HepG2 (cell line): ENCODE results near the gene CDC26. TPM values are rescaled to one million over a fixed set of nuclear protein-coding genes. Genes with fewer than 3 reads are reported as not detected.

Experiments
- ATAC-seq: fragments of 200-7000 bp; cut with Tn5 transposase; 3 replicates; pipeline ENCODE4 v1.9.1; 2020; ENCODE audit warnings: mild to moderate bottlenecking, moderate library complexity
- BruUV-seq: library from RNA; stranded (reverse); fragments of 400-500 nt; replicated peaks from 2 replicates; lab custom pipeline; 2021; lab: Mats Ljungman, UMichigan
- CTCF ChIA-PET: fragments of 300-600 bp; formaldehyde crosslinking; extraction: SDS; loops from one replicate; lab custom pipeline; 2021; ENCODE audit warnings: low total read pairs, inconsistent platforms, low intra/inter-chr PET ratio; lab: Yijun Ruan, JAX
- POLR2A ChIA-PET: fragments of 350-600 bp; sonication (Branson Sonifier 250); formaldehyde crosslinking; loops from one replicate; lab custom pipeline; 2020; ENCODE audit warnings: antibody characterized with exemption, inconsistent platforms; lab: Yijun Ruan, JAX
- DNase-seq: peaks from one replicate; pipeline ENCODE4 v3.0.0-alpha.2; 2015; ENCODE audit warnings: low spot score
- FAIRE-seq: peaks from 3 replicates; lab custom pipeline; 2011; peaks lifted over from hg19 to GRCh38; lab: Jason Lieb, UNC
- H2AFZ ChIP-seq: one replicate; pipeline ENCODE4 v1.6.1; 2011; ENCODE audit warnings: low read length, inconsistent platforms
- H3K27ac ChIP-seq: fragments of 300-600 bp; 3 replicates; pipeline ENCODE4 v1.8.0; 2011; ENCODE audit warnings: mixed run types, mild to moderate bottlenecking, mixed read lengths, low read length, inconsistent platforms; ENCODE audit not compliant: insufficient read depth; ENCODE audit errors: extremely low read length
- H3K27me3 ChIP-seq, 2 experiments: fragments of 200-600 bp in 1 of 2; 2 replicates in 1 of 2; 3 replicates in 1 of 2; pipeline versions ENCODE4 v1.6.0 to v1.8.0; 2011; ENCODE audit warnings: low read length in 2 of 2, mild to moderate bottlenecking in 2 of 2, moderate library complexity in 2 of 2, inconsistent platforms in 1 of 2; ENCODE audit not compliant: insufficient read depth in 2 of 2, control insufficient read depth in 1 of 2
- H3K36me3 ChIP-seq, 2 experiments: fragments of 200-600 bp in 1 of 2; replicated peaks in 1 of 2; 2 replicates in 1 of 2; 3 replicates in 1 of 2; pipeline versions ENCODE4 v1.5.1 to v1.8.0; 2011; ENCODE audit warnings: low read length in 2 of 2, inconsistent platforms in 1 of 2; ENCODE audit not compliant: insufficient read depth in 2 of 2, control insufficient read depth in 1 of 2
- H3K4me1 ChIP-seq: 2 replicates; pipeline ENCODE4 v1.5.1; 2012; ENCODE audit warnings: low read length, inconsistent platforms; ENCODE audit not compliant: insufficient read depth
- H3K4me2 ChIP-seq: 2 replicates; pipeline ENCODE4 v1.6.0; 2011; ENCODE audit warnings: low read depth, low read length, inconsistent platforms
- H3K4me3 ChIP-seq, 3 experiments: fragments of 200-600 bp in 1 of 3; sonication (generic), shearing (Covaris generic) in 1 of 3; replicated peaks in 1 of 3; 2 replicates each; pipeline ENCODE4 v1.5.1; 2011 to 2016; ENCODE audit warnings: low read length in 3 of 3, inconsistent platforms in 2 of 3, low read depth in 2 of 3, mild to moderate bottlenecking in 2 of 3, control low read depth in 1 of 3, mixed read lengths in 1 of 3; ENCODE audit not compliant: insufficient read depth in 1 of 3
- H3K79me2 ChIP-seq: one replicate; pipeline ENCODE4 v1.6.1; 2011; ENCODE audit warnings: low read length, inconsistent platforms; ENCODE audit not compliant: insufficient read depth
- H3K9ac ChIP-seq: 2 replicates; pipeline ENCODE4 v1.6.0; 2011; ENCODE audit warnings: mild to moderate bottlenecking, low read depth, low read length, inconsistent platforms; ENCODE audit not compliant: insufficient read depth
- H3K9me3 ChIP-seq: 2 replicates; pipeline ENCODE4 v1.5.1; 2012; ENCODE audit warnings: mild to moderate bottlenecking, low read length
- H4K20me1 ChIP-seq: 2 replicates; pipeline ENCODE4 v1.6.0; 2011; ENCODE audit warnings: inconsistent platforms, mild to moderate bottlenecking, low read length, moderate library complexity; ENCODE audit not compliant: insufficient read depth
- DMAP1 ChIP-seq: IDR thresholded peaks from 2 replicates; pipeline ENCODE4 v1.6.1; 2016
- THAP8 ChIP-seq: sonication (generic); formaldehyde crosslinking; IDR thresholded peaks from 2 replicates; pipeline ENCODE4 v1.5.1; 2020; ENCODE audit warnings: missing genetic modification reagents, mild to moderate bottlenecking, borderline replicate concordance
- whole genome bisulfite sequencing: methylation state at CpG from one replicate; pipeline ENCODE4 v1.1.6; 2017; ENCODE audit warnings: low lambda C conversion rate; 5-methylcytosine and 5-hydroxymethylcytosine counted together
- in situ Hi-C: cut with HindIII; loops from 2 replicates; pipeline ENCODE4 v1.10.0; 2017; ENCODE audit warnings: low pct_unique_long_range_greater_than_20kb; ENCODE audit not compliant: extremely low pct_ligation_motif_present
- intact Hi-C: fragments of 100-400 bp; cut with micrococcal nuclease; formaldehyde crosslinking; loops from one replicate; pipeline ENCODE4 v1.10.0; 2022; ENCODE audit not compliant: unreplicated experiment
- polyA plus RNA-seq, 8 experiments: library from polyadenylated mRNA; depleted of rRNA in 3 of 8; stranded (reverse) in 7 of 8; unstranded in 1 of 8; fragments of >200 nt; fragmentation: Illumina TruSeq in 4 of 8; extraction: Trizol in 4 of 8; gene quantifications; 2 replicates each; pipeline versions ENCODE4 v1.2.1 to v1.2.3, GENCODE V29; 2011 to 2016; ENCODE audit warnings: low read depth in 4 of 8, missing spikeins in 1 of 8, mixed read lengths in 1 of 8; ENCODE audit not compliant: insufficient read depth in 1 of 8
- total RNA-seq, 5 experiments: library from RNA; depleted of rRNA; stranded (reverse); fragments of >200 nt; fragmentation: Illumina TruSeq; extraction: Trizol; gene quantifications; 2 replicates each; pipeline ENCODE4 v1.2.3, GENCODE V29; 2016; ENCODE audit warnings: low read depth in 1 of 5
- TF ChIP-seq, protein P1 (sequence below): sonication (generic); formaldehyde crosslinking; IDR thresholded peaks from 2 replicates; pipeline ENCODE4 v1.4.0; 2020; ENCODE audit warnings: missing genetic modification reagents, borderline replicate concordance

CDC26 gene
- total and polyA plus RNA-seq, 2 of the 13 experiments (the other 11 are each of a cell fraction or from before 2014, with no cell fraction given): 26.6 to 57.9 TPM

- Histone ChIP-seq H3K4me2 (no peak overlapping the region), H3K27me3 (no peaks in the 10 kb centered on the region; a peak in 1 of 5 replicates), H3K9ac (no peak overlapping the region), H3K4me1 (peaks cover 30% of the 10 kb centered on the region), H2AFZ (no peak overlapping the region), H3K27ac (no peak overlapping the region), H3K36me3 (no peaks in the 10 kb centered on the region; a peak in 1 of 5 replicates), H3K4me3 (no peak overlapping the region), H4K20me1 (no peaks in the 10 kb centered on the region), H3K9me3 (no peaks in the 10 kb centered on the region), H3K79me2 (no peaks in the 10 kb centered on the region)
- FAIRE-seq (no peak), DNase-seq (no peak), ATAC-seq (no peak)
- WGBS: 84% methylated on average over 6 of the region's 15 CpGs
- intact Hi-C loops (no loop called here), in situ Hi-C loops (no loop called here)
- no peak for TF ChIP-seq THAP8 (CRISPR knock-in tag)
- CTCF ChIA-PET: no interaction called here
- POLR2A ChIA-PET: no interaction called here
- BruUV-seq: no TSS peak
Observed at GRCh38 chr9:113298924-113299770, 23.8 kb upstream of the CDC26 start.

DNA sequence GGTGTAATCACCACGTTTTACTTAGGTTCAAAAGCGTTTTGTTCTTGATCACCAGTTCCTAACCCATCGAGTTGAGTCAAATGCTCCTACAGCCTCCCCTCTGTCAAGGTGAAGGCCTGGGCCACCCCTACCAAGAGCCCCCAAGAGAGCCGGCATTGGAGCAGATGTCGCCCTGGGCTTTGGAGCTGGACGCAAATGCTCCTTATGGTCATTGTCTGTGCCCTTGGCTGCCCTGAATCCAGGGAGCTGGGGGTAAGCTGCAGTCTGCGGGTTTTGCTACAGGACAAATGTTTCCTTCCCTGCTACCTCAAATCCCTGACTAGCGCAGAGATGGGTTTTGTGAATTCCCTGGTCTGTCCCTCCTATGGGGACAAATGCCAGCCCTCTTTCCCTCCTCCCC lies 22.9 kb upstream of the CDC26 start:
- in situ Hi-C loops: no loop called here
- Histone ChIP-seq H3K4me2 (no peak overlapping the region), H3K36me3 (peaks cover under 1 to 3% of the 10 kb centered on the region in 2 experiments; a peak in 2 of 5 replicates), H3K79me2 (no peaks in the 10 kb centered on the region), H3K27me3 (no peaks in the 10 kb centered on the region; a peak in 1 of 5 replicates), H3K9ac (no peak overlapping the region), H3K4me1 (peaks cover 22% of the 10 kb centered on the region), H3K9me3 (no peaks in the 10 kb centered on the region), H3K4me3 (no peak overlapping the region), H3K27ac (no peak overlapping the region), H2AFZ (no peak overlapping the region), H4K20me1 (no peaks in the 10 kb centered on the region)
- intact Hi-C loops: no loop called here
- DNase-seq (no peak), FAIRE-seq (no peak), ATAC-seq (no peak)
- TF ChIP-seq DMAP1: no peak
- TF ChIP-seq, protein P1, sequence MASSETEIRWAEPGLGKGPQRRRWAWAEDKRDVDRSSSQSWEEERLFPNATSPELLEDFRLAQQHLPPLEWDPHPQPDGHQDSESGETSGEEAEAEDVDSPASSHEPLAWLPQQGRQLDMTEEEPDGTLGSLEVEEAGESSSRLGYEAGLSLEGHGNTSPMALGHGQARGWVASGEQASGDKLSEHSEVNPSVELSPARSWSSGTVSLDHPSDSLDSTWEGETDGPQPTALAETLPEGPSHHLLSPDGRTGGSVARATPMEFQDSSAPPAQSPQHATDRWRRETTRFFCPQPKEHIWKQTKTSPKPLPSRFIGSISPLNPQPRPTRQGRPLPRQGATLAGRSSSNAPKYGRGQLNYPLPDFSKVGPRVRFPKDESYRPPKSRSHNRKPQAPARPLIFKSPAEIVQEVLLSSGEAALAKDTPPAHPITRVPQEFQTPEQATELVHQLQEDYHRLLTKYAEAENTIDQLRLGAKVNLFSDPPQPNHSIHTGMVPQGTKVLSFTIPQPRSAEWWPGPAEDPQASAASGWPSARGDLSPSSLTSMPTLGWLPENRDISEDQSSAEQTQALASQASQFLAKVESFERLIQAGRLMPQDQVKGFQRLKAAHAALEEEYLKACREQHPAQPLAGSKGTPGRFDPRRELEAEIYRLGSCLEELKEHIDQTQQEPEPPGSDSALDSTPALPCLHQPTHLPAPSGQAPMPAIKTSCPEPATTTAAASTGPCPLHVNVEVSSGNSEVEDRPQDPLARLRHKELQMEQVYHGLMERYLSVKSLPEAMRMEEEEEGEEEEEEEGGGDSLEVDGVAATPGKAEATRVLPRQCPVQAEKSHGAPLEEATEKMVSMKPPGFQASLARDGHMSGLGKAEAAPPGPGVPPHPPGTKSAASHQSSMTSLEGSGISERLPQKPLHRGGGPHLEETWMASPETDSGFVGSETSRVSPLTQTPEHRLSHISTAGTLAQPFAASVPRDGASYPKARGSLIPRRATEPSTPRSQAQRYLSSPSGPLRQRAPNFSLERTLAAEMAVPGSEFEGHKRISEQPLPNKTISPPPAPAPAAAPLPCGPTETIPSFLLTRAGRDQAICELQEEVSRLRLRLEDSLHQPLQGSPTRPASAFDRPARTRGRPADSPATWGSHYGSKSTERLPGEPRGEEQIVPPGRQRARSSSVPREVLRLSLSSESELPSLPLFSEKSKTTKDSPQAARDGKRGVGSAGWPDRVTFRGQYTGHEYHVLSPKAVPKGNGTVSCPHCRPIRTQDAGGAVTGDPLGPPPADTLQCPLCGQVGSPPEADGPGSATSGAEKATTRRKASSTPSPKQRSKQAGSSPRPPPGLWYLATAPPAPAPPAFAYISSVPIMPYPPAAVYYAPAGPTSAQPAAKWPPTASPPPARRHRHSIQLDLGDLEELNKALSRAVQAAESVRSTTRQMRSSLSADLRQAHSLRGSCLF (CRISPR knock-in tag): no peak
- POLR2A ChIA-PET: no interaction called here
- WGBS: 70% methylated on average over 8 of the region's 8 CpGs
- BruUV-seq: no TSS peak
- CTCF ChIA-PET: no interaction called here
